Upper lobe of left lung (tissue), 4 donors: ENCODE results near the gene KCNK3.

ENCODE experiments used
- CTCF ChIP-seq, 6 experiments: fragments of 450-650 bp in 4 of 6; fragments of 200-600 bp in 2 of 6; sonication (generic) in 2 of 6; IDR thresholded peaks; one replicate each; pipeline ENCODE4 v1.5.1; 2016 to 2019; ENCODE audit warnings: antibody characterized with exemption in 6 of 6
- EP300 ChIP-seq, 4 donors: sonication (generic); formaldehyde crosslinking; IDR thresholded peaks; one replicate each; pipeline ENCODE4 v1.5.1; 2017; ENCODE audit warnings: antibody characterized with exemption in 4 of 4, control low read depth in 2 of 4
- POLR2A ChIP-seq, 4 donors: fragments of 450-650 bp; IDR thresholded peaks; one replicate each; pipeline ENCODE4 v1.5.1; 2016 to 2017; ENCODE audit warnings: antibody characterized with exemption in 4 of 4, mild to moderate bottlenecking in 2 of 4

- TF ChIP-seq CTCF (IDR thresholded peaks at IDR 0.05), result peak in 3 of 6 experiments; percentile 18 to 47 (median 35)
- TF ChIP-seq POLR2A (IDR thresholded peaks at IDR 0.05), result no peak
- no peak for TF ChIP-seq EP300 (IDR thresholded peaks at IDR 0.05)
These were observed 35.4 kb downstream of the KCNK3 start for GRCh38 chr2:26727641-26728561.
